ENCODE data around the gene ZNF236.
"Not testable (repeated sequence)": the region's sequence is repeated elsewhere in the genome, so short reads cannot be mapped to it uniquely, and the experiment has no call there.

The ZNF236 gene

GRCh38 chr18:77012806-77013541 is 190.6 kb downstream of the ZNF236 start:
- no peak for DNase-seq

DNA sequence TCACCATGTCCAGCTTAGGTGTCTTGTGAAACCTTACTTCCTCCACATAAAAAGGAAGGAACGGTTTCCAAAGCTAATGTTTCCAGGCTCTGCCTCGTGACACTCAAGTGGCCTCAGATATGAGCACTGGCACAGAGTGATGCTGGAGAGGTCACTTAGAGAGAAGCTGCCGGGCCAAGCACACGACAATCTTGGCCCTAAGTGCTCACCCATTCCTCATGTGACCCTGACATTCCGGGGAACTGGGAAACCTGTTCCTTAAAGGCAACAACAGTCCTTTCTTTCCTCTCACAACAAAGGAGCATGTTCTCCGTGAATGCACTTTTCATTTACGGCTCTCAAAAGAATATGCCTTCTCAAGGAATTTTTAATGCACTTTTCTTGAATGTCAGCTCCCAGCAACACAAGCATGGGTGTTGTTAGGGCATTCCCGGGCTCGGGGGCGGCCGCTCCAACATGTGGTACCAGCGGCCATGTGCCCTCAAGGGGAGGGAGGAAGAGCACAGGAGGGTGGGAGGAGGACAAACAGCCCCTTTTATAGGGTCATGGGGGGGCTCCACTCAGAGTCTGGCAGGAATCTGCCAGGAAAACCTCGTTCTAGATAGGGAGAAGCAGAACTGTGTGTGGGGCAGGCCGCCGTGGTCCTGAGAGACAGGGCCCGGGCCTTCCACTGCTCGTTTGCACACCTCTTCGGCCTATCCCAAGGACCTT is 191.6 kb downstream of the ZNF236 start:
- no peak for DNase-seq

DNA sequence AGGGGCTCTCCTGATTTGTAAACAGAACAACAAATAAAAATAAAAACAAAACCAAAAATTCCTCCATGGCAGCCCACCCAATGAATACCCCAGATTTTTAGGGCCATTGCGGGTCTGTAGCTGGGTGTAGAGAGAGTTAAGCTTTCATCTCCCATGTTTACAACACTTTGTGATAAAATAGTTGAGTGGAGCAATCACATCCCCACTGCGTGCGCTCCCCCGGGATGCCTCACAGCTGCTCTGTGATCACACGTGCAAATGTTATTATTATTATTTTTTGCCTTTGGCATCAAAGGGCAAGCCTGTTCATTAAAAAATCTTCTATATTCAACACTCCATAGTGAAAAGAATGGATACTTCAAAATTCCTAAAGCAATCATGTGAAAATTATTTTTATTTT is 192.2 kb downstream of the ZNF236 start:
- no peak for DNase-seq

- no peak for DNase-seq
These were observed 192.8 kb downstream of the ZNF236 start for GRCh38 chr18:77015169-77015568.

DNA sequence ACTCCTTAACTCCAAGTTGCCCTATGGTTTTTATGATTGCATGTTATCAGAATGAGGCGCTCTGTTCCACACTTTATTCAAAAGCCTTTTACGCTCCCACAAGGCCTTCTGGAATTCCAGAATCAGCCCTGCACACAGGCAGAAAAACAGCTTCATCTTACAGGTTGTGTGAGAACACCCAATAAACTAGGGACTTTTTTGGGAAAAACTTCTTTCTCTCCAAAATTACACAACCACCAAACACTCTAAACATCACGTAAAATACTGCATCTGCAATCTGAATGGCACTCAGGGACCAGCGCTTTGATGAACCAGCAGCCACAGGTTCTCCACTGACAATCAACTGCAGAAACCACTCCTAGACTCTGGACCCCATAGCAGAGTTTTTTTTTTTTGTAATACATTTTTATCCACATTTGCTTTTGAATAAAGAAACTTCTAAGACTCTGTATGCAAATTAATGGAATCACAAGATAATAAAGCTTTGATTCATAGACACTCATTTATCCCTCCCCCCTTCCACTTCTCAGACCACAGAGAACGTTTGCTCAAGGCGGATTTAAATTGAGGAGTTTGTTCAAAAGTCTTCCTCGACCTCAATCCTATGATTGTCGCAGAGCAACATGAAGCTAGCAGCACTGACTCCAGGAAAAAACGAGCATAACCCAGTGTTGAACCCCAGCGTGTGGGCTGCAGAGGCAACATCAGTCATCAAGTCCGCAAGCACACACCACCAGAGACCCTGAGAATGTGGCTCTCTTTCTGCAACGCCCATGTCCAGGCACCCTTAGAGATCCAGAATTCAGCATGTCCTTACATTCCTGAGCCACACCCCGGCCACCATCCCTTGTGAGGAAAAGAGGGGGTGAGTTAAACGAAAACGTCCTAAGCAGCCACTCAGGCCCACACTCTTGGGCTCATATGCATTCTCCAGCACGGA is 193.7 kb downstream of the ZNF236 start:
- no peak for DNase-seq

GRCh38 chr18:77016936-77017335 is 194.6 kb downstream of the ZNF236 start:
- DNase-seq: no peak

DNA sequence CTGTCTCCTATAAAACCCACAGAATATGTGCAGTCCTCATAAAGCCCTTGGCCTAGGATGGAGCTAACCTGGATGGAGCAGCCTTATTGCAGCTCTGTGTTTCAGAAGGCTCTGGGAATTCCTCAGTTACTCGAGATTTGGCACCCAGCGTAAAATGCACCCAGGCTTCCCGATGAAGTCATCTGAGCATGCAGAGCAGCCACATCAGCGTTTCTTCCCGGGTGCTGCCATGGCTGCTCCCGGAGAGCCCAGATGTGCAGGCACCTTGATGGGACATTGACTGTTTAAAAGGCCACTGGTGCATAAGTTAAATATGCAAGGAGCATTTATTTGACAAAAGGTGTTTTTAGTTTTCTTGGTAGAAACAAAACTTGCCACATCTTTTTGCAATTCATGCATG is 195.0 kb downstream of the ZNF236 start:
- no peak for DNase-seq

- DNase-seq: not testable (repeated sequence)
These were observed 196.3 kb downstream of the ZNF236 start for GRCh38 chr18:77018650-77019049.

GRCh38 chr18:77019641-77020040 is 197.3 kb downstream of the ZNF236 start:
- DNase-seq: no peak
